HepG2 (cell line): ENCODE measurements around the gene EHD4.

Experiments
- CTCF ChIP-seq: sonication (generic); formaldehyde crosslinking; IDR thresholded peaks from 2 replicates; pipeline ENCODE4 v1.5.0; 2020; ENCODE audit warnings: mild to moderate bottlenecking, missing genetic modification reagents, moderate library complexity
- FOXK2 ChIP-seq: fragments of 450-650 bp; IDR thresholded peaks from 2 replicates; pipeline ENCODE4 v1.6.1; 2016
- PRDM10 ChIP-seq: sonication (generic); formaldehyde crosslinking; IDR thresholded peaks from 2 replicates; pipeline ENCODE4 v1.4.0; 2020; ENCODE audit warnings: low read depth, missing genetic modification reagents
- SP1 ChIP-seq, 2 experiments: fragments of 450-650 bp in 1 of 2; sonication (generic) in 1 of 2; formaldehyde crosslinking in 1 of 2; IDR thresholded peaks; 2 replicates each; pipeline versions ENCODE4 v1.4.0 to v1.6.1; 2016 to 2020; ENCODE audit warnings: missing genetic modification reagents in 1 of 2
- SUZ12 ChIP-seq: fragments of 150-350 bp; IDR thresholded peaks from 2 replicates; pipeline ENCODE4 v1.6.1; 2014; ENCODE audit warnings: low read depth, low read length
- TF ChIP-seq, protein P1 (sequence below): sonication (generic); formaldehyde crosslinking; IDR thresholded peaks from 2 replicates; pipeline ENCODE4 v1.5.0; 2020; ENCODE audit warnings: missing genetic modification reagents

DNA sequence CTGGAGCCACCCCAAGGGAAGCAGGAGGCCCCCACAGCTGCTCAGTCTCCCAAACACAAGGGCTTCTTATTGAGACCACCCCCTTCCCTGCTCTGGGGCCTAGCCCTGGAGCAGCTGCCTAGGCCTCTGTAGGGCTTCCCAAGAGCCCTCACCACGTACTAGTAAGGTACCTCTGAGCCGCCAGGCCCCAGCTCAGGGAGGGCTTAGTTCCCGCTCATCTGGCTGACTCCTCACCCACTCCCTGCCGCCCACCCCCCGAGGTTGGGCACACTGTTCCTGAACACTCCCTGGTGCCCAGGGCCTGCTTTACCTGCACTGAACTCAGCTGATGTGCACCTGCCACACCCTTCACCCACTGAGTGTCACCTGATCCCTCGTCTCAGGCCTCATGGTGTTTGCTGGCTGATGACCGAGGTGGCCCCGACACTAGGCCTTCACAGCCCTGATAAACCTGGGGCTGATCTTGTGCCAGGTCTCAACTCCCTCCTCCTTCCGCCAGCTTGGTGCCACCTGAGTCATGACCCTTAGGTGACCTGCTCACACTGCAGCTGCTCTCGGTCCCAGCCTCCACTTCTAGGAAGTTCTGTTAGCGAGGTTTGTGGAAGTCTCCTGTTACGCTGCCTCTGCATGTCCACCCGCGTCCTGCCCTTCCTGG, 60.5 kb downstream of the EHD4 start:
- TF ChIP-seq FOXK2, result no peak
- no peak for TF ChIP-seq CTCF (CRISPR knock-in tag)
- no peak for TF ChIP-seq SP1 (IDR thresholded peaks at IDR 0.05)
- TF ChIP-seq SP1 (CRISPR knock-in tag; IDR thresholded peaks at IDR 0.05), result no peak
- no peak for TF ChIP-seq SUZ12
- no peak for TF ChIP-seq PRDM10 (CRISPR knock-in tag)
- TF ChIP-seq, protein P1, sequence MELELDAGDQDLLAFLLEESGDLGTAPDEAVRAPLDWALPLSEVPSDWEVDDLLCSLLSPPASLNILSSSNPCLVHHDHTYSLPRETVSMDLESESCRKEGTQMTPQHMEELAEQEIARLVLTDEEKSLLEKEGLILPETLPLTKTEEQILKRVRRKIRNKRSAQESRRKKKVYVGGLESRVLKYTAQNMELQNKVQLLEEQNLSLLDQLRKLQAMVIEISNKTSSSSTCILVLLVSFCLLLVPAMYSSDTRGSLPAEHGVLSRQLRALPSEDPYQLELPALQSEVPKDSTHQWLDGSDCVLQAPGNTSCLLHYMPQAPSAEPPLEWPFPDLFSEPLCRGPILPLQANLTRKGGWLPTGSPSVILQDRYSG (CRISPR knock-in tag), result no peak
